SKM-1 (cell line): ENCODE measurements around the gene CPNE7.
"Not testable (repeated sequence)": the region's sequence is repeated elsewhere in the genome, so short reads cannot be mapped to it uniquely, and the experiment has no call there.

Source experiments
- DNase-seq: peaks from one replicate; lab custom pipeline; 2025; ENCODE audit not compliant: unreplicated experiment; lab: John Stamatoyannopoulos, UW

Gene CPNE7

DNA sequence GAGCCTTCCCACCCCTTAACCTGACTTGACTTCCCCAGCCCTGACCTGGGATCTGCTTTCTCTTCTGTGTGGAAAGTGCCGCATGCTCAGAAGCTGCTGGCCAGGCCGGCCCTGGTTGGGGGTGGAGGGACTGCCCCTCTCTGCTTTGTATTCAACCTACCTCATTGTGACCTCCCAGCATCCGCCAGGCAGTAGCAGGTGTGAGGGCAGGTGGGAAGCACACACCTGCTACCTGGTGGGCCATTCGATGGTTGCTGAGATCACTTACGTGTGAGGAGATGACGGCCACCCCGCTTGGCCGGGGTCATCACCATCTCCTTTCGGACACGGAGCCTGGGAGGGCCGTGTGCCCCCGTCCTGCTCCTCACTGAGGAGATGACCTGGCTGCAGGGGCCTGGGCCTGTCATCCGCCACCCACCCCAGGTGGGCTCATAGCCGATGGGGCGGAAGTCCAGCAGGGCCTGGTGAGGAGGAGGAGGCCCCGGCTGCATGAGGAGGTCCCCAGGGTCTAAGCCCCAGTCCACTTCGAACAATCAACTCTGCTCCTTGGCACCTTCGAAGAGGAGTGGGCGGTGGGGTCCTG is 7.1 kb downstream of the CPNE7 start:
- no peak for DNase-seq

DNA sequence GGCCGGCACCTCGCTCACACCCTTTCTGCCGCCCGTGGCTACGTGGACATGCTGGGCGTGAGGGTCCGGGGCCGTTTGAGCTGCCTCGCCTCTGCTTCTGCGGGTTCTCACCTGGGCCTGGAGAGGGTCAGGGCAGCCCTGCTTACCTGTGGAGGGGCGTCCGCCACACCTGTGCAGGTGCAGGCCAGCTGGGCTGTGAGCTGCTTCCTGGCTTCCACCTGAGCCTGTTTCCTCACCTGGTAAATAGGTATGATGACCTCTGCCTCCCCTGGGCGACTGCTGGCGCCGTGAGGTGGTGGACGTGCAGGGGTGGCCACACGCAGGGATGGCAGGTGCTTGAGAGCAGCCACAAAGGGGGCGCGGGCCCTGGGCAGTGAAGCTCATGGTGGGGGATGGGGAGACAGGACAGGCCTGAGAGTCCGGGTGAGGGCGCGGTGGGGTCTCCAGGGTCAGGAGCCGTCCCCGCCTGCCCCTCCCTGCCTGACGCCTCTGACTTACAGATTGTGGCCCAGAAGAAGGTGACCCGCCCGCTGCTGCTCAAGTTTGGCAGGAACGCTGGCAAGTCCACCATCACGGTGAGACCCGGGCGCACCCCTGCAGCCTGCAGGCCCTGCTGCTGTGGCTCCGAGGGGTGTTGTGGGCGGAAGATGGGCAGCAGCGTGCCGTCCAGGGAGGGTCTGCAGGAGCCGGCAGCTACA is 7.8 kb downstream of the CPNE7 start:
- DNase-seq = no peak

- no peak for DNase-seq
These were observed 8.5 kb downstream of the CPNE7 start for GRCh38 chr16:89583895-89584644.

DNA sequence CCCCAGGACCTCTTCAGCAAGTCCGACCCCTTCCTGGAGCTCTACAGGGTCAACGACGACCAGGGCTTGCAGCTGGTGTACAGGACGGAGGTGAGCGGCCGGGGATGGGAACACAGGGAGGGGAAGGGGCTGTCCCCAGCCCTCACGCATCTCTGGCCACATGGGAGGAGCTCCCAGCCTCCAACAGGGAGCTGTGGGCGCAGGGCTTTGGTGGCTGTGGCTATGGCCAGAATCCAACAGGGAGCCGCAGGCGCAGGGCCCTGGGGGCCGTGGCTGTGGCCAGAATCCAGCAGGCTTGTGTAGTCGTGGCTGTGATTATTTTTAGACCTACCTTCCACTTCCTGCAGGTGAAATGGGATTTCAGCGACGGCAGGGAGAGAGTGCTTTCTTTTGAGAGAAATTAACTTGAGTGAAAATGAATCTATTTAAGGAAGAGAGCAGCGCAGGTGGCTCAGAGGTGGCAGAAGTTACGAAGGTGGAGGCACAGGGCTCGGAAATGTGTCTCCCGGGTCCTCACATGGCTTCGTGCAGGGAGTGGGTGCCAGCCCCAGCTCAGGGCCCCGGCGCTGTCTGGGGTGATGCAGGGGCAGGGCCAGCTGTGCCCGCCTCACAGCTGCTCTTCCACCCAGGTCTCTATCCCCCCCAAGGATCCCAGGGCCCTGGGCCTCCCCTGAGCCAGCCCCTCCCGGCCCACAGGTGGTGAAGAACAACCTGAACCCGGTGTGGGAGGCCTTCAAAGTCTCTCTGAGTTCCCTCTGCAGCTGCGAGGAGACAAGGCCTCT is 9.4 kb downstream of the CPNE7 start:
- DNase-seq = no peak

- no peak for DNase-seq
These were observed 10.7 kb downstream of the CPNE7 start for GRCh38 chr16:89586218-89586617.

GRCh38 chr16:89586853-89587252 is 11.3 kb downstream of the CPNE7 start:
- DNase-seq = no peak

DNA sequence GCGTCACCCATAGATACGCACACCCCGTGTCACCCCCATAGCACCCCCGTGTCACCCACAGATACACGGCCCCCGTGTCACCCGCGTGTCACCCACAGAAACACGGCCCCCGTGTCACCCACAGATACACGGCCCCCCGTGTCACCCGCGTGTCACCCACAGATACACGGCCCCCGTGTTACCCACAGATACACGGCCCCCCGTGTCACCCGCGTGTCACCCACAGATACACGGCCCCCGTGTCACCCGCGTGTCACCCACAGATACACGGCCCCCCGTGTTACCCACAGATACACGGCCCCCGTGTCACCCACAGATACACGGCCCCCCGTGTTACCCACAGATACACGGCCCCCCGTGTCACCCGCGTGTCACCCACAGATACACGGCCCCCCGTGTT is 12.1 kb downstream of the CPNE7 start:
- not testable (repeated sequence) for DNase-seq

DNA sequence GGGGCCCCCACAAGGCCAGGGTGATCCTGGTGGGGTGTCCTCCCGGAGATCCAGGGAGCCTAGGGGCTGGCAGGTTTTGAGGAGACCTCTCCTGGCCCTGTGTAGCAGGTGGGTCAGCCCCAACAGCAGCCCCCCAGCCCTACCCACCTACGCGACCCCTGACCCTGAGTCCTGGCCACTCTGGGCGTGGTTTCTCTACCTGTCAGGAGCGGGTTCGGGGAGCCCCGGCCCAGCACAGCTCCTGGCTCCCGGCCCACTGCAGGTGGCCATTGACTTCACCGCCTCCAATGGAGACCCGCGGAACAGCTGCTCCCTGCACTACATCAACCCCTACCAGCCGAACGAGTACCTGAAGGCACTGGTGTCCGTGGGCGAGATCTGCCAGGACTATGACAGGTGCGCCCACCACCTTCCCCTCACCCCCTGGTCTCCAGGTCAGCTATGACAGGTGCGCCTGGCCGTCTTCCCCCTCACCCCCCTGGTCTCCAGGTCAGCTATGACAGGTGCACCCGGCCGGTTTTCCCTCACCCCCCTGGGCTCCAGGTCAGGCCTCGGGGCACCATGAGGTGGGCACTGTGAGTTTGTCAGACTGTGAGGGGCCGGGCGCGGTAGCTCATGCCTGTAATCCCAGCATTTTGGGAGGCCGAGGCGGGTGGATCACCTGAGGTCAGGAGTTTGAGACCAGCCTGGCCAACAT is 13.0 kb downstream of the CPNE7 start:
- no peak for DNase-seq

DNA sequence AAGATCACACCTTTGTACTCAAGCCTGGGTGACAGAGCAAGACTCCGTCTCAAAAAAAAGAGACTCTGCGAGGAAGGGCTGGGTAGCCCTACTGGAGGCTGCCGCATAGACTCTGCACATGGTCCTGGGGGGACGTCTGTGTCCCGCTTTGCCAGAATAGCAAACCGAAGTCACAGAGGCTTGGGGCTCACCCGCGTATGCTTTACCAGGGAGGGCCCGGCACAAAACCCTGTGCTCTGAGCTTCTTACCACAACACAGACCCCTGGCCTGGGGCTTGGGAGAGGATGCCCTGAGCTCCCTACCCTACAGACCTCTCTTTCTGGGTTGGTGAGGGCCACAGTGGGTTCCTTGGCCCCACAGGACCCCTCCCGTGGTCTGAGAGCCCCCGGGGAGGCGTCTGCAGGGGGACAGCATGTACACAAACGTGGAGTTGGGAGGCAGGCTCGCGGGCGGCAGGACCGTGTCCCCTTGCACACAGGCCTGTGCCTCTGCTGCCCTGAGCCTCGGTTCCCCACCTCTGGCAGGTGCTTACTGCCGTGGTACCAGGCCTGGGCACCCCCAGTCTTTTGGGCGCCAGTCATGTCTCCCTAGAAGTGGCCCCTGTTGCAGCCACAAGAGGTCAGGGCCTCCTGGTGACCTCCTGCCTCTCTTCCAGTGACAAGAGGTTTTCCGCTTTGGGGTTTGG is 13.8 kb downstream of the CPNE7 start:
- no peak for DNase-seq

DNA sequence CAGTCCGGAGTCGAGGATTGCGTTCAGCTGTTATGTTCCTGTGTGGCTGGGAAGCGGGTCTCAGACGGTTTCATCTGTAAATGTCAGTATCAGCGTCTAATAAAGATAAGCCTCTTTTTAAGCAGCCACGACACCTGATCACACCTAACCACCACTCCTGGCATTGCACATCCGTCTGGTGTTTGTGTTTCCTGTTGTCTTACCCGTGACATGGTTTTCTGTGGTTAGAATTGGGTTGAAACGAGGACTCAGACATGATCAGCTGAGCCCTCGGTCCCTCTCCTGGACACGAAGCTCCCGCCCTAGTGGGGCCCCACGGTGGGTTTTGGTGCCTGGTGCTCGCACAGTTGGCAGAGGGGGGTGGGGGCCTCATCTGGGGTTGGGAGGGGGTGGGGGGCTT is 18.3 kb downstream of the CPNE7 start:
- no peak for DNase-seq

DNA sequence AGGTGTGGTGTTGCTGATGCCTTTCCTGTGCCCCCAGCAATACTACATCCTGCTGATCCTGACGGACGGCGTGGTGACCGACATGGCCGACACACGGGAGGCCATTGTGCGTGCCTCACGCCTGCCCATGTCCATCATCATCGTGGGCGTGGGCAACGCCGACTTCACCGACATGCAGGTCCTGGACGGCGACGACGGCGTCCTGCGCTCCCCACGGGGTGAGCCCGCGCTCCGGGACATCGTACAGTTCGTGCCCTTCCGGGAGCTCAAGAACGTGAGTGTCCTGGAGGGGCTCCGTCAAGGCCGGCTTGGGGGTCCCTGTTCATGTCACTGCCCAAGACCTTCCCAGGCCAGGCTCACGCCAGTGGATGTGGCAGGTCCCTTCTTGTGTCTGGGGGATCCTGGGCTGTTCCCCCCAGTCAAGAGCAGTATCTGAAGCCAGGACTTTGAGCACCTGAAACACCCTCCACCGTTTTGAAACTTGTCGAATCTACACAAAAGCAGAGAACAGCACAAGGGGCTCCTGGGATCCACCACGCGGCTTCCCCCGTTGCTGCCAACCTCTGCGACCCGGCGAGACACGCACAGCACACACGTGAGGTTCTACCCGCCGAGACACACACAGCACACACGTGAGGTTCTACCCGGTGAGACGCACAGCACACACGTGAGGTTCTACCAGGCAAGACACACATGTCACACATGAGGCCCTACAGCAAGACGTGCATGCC is 19.9 kb downstream of the CPNE7 start:
- no peak for DNase-seq

DNA sequence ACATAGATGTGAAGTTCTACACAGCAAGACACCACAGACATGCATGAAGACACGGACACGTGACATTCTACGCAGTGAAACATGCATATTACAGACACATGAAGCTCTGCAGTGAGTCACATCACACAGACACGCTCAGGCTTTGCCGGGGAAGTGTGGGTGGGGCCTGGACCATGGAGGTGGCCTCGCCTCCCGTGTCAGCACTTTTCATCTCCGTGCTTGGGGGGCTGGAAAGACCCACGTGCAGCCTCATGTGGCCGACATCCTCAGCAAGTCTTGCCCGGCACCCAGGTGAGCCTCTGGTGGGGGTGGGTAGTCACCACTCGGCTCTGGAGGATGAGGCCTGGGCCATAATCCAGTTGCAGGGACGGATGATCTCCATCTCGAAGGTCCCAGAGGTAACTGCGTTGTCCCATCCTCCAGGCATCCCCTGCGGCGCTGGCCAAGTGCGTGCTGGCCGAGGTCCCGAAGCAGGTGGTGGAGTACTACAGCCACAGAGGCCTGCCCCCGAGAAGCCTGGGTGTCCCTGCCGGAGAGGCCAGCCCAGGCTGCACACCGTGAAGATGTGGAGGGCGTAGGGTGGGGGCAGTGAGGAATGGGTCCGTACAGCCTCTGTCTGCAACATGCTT is 20.6 kb downstream of the CPNE7 start:
- no peak for DNase-seq

DNA sequence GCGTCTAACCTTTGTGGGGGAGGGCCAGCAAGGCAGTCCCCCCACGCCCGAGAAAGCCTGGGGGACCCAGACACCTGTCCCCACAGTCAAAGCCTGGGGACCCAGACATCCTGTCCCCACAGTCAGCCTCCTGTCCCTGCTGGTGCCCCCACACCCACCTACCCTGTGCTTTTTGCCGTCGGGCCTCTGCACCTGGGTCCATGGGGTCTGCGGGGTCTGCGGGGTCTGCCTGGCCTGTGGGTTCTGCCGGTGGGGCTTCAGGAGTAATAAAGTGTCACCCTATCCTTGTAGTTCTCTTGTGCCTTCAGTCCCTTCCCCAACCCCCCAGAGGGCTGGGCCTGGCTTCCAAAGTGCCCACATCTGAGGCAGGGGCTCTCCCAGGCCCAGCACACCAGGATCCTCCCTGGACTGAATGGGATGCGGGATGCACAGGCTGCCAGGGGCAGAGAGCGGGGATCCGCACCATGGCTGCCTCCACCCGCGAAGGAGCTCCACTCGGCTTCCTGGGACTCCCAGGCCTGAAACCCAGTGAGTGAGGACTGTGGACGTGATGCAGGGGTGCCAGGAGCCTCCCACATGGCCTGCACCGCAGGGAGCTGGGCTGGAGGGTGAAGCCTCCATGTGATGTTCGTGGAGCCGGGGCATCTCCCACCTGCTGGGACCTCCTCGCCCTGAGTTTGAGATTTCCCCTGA is 21.5 kb downstream of the CPNE7 start:
- DNase-seq = no peak

GRCh38 chr16:89598199-89598598 is 22.6 kb downstream of the CPNE7 start:
- DNase-seq = no peak

DNA sequence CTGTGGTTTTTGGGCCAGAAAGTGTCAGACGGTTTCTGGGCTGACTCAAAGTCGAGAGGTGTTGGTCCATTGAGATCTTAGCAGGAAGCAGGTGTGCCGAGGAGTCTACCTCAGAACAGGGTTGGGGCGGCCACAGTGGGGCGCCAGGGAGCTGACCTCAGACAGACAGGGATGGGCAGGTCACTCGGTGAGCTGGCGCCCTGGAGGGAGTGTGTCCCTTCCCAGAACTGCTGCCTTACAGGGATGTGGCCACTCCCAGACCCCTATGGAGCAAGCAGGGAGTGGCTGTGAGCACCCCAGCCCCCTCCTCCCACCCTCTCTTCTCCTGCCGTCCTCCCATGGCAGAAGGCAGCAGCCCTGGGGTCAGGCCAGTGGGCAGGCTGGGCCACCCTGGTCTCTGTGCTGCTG is 23.9 kb downstream of the CPNE7 start:
- peak; percentile 29 for DNase-seq

DNA sequence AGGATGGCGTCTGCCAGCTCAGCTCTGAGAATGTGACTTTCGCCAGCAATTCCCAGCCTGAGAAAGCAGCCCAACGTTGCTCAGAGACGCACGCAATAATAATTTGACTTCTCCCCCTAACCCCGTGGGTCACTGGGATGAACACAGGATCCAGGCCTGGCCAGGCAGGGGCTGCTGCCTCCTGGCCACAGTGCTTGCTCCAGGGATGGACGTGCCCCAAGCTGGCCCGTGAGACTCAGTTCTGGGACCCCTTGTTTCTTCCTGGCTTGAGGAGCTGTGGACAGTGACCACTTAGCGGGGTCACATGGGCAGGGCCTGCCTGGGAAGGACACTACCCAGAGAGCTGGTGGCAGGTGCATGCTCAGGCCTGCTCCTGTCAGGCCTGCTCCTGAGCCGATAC is 24.3 kb downstream of the CPNE7 start:
- DNase-seq = no peak

DNA sequence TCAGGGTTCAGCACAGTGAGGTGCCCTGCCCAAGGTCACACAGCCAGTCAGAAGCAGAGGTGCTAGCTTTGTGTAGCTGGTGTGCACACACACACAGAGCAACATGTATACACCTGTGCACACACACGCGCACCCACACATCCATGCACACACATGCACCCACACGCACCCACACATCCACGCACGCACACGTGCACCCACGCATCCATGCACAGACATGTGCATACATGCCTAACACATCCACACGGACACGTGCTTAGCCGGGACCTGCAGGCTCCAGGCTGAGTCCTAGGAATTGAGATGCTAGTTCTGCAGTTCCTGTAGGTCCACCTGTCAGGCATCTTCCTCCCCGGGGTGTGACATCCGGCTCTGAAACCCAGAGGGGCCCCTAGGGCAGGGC is 24.9 kb downstream of the CPNE7 start:
- no peak for DNase-seq

GRCh38 chr16:89600956-89601355 is 25.4 kb downstream of the CPNE7 start:
- DNase-seq = no peak

- no peak for DNase-seq
These were observed 26.3 kb downstream of the CPNE7 start for GRCh38 chr16:89601906-89602272.
